ENCODE results near the gene OPN1MW2.
"Not testable (repeated sequence)": the region's sequence is repeated elsewhere in the genome, so short reads cannot be mapped to it uniquely, and the experiment has no call there.

DNA sequence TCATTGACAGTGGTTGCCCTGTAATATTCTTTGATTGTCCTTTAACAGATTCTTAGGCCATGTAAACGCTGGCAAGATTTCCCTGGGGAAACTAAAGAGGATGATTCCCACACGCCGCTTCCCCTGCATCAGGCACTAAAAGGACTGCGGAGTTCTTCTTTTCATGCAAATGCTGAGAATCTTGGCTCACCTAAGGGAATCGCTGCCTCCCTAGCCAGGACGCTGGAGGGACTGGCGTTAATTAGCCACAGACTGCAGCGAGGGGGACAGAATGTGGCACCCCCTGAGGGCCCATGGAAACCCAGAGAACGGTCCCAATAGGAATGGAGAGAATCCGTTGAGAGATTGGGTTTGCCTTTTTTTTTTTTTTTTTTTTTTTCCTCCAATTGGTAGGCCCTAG, 8.1 kb upstream of the OPN1MW2 start:
- TF ChIP-seq, protein P1, sequence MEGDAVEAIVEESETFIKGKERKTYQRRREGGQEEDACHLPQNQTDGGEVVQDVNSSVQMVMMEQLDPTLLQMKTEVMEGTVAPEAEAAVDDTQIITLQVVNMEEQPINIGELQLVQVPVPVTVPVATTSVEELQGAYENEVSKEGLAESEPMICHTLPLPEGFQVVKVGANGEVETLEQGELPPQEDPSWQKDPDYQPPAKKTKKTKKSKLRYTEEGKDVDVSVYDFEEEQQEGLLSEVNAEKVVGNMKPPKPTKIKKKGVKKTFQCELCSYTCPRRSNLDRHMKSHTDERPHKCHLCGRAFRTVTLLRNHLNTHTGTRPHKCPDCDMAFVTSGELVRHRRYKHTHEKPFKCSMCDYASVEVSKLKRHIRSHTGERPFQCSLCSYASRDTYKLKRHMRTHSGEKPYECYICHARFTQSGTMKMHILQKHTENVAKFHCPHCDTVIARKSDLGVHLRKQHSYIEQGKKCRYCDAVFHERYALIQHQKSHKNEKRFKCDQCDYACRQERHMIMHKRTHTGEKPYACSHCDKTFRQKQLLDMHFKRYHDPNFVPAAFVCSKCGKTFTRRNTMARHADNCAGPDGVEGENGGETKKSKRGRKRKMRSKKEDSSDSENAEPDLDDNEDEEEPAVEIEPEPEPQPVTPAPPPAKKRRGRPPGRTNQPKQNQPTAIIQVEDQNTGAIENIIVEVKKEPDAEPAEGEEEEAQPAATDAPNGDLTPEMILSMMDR (conservative IDR thresholded peaks at IDR 0.05; ENCODE audit: low read length): not testable (repeated sequence)
- TF ChIP-seq EZH2phosphoT487 (IDR thresholded peaks at IDR 0.05; ENCODE audit: borderline replicate concordance, low read depth, low read length): not testable (repeated sequence)
